ENCODE measurements around the gene LTBP1. TPM values are rescaled to one million over a fixed set of nuclear protein-coding genes. Genes with fewer than 3 reads are reported as not detected.
"Not testable (repeated sequence)": the region's sequence is repeated elsewhere in the genome, so short reads cannot be mapped to it uniquely, and the experiment has no call there.

The LTBP1 gene
- total RNA-seq, 2 experiments from 2014 or later, result 0.14 to 0.31 TPM

DNA sequence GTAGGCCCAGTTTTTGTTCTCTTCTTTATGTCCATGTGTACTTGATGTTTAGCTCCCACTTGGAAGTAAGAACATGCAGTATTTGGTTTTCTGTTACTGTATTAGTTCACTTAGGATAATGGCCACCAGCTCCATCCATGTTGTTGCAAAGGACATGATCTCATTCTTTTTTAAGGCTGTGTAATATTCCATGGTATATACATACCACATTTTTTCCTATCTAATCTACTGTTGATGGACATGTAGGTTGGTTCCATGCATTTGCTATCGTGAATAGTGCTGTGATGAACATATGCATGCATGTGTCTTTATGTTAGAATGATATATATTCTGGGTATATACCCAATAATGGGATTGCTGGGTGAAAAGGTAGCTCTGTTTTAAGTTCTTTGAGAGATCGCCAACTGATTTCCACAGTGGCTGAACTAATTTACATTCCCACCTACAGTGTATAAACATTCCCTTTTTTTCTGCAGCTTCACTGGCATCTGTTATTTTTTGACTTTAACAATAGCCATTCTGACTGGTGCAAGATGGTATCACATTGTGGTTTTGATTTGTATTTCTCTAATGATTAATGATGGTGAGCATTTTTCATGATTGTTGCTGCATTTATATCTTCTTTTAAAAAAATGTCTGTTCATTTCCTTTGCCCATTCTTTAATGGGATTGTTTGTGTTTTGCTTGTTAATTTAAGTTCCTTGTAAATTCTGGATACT is 22.9 kb downstream of the LTBP1 start:
- H3K27me3 Mint-ChIP-seq, result peaks cover 15% of the 10 kb centered on the region

DNA sequence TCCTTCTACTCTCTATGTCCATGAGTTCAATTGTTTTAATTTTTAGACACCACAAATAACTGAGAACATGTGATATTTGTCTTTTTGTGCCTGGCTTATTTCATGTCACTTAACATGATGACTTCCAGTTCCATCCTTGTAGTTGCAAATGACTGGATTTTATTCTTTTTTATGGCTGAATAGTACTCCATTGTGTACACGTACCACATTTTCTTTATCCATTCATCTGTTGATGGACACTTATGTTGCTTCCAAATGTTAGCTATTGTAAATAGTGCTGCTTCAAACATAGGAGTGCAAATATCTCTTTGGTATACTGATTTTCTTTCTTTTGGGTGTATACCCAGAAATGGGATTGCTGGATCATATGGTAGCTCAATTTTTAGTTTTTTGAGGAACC is 27.0 kb downstream of the LTBP1 start:
- DNase-seq, result not testable (repeated sequence)
- H3K27me3 Mint-ChIP-seq, result peaks cover 15% of the 10 kb centered on the region

More for the DNA sequence above, 22.9 kb downstream of the LTBP1 start:
- H3K9me3 Mint-ChIP-seq, result peaks cover 14% of the 10 kb centered on the region
- H3K36me3 Mint-ChIP-seq, result no peaks in the 10 kb centered on the region
- H3K27ac Mint-ChIP-seq, result no peak overlapping the region
- DNase-seq, result no peak
- no peak overlapping the region for H3K4me3 Mint-ChIP-seq
- no peaks in the 10 kb centered on the region for H3K4me1 Mint-ChIP-seq

DNA sequence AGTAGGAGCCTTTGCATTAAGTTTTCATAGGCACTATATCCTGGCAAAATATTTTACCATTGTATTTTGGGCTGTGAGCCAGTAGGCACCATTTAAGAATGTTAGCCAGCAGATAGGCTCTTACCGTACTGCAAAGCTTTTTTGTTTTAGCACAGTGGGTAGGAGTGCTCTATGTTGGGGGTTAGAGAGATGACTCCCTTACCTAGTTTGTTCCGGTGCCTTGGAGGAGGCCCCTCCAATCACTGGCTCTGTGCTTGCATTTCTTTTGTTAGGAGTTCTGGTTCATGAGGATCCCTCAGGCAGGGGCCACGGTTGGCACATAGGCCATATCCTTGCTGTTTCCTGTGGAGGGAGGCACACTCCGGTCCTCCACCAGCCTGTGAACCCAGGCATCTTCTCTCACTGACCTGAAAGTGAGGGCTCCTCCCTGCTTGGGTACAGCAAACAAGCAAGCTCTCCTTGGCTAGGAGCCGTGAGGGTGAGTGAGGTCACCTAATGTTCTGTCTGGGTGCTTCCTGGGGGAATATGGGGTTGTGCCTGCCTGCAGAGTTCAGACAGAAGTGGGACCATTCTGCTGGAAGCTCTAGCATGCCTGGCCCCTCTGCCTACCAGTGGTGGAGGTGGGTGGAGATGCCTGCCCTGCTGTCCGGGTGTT is 29.8 kb downstream of the LTBP1 start:
- DNase-seq, result no peak
- peaks cover 13% of the 10 kb centered on the region for H3K9me3 Mint-ChIP-seq
- H3K27me3 Mint-ChIP-seq, result peaks cover 8% of the 10 kb centered on the region
- no peak overlapping the region for H3K27ac Mint-ChIP-seq
- H3K36me3 Mint-ChIP-seq, result no peaks in the 10 kb centered on the region
- no peak overlapping the region for H3K4me3 Mint-ChIP-seq
- no peaks in the 10 kb centered on the region for H3K4me1 Mint-ChIP-seq

More for the DNA sequence above, 27.0 kb downstream of the LTBP1 start:
- H3K9me3 Mint-ChIP-seq, result peaks cover 17% of the 10 kb centered on the region
- not testable (repeated sequence) for H3K4me3 Mint-ChIP-seq, H3K4me1 Mint-ChIP-seq, H3K27ac Mint-ChIP-seq, H3K36me3 Mint-ChIP-seq

DNA sequence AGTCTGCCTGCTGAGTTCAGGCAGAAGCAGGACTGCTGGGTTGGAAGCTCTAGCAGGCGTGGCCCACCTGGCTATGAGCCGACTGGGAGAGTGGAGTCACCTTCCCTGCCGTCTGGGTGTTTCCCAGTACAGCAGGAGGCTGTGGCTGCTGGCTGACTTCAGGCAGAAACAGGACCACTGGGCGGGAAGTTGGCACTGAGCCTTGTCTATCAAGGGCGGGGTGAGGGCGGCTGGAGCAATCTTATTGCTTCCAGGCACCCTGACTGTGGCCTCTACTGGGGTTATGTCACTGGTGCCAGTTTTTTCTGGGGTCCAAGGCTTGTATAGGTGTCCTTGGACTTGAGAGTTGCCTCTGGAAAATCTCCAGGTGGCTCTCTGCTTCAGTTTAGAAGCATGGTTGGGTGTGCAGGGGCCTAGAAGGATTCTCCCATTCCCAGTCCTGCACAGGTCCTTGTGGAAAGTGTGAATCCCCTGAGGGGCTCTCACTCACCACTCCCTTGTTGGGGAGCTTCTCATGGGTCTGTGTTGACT is 30.5 kb downstream of the LTBP1 start:
- peaks cover 13% of the 10 kb centered on the region for H3K9me3 Mint-ChIP-seq
- no peak overlapping the region for H3K27ac Mint-ChIP-seq
- peaks cover 4% of the 10 kb centered on the region for H3K27me3 Mint-ChIP-seq
- no peak overlapping the region for H3K4me3 Mint-ChIP-seq
- no peaks in the 10 kb centered on the region for H3K36me3 Mint-ChIP-seq
- H3K4me1 Mint-ChIP-seq, result no peaks in the 10 kb centered on the region
- DNase-seq, result no peak

DNA sequence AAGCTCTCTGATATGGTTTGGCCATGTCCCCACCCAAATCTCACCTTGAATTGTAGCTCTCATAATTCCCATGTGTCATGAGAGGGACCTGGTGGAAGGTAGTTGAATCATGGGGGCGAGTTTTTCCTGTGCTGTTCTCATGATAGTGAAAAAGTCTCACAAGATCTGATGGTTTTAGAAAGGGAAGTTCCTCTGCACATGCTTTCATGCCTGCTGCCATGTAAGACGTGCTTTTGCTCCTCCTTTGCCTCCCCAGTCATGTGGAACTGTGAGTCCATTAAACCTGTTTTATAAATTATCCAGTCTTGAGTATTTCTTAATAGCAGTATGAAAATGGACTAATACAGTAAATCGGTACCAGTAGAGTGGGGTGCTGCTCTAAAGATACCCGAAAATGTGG is 34.9 kb downstream of the LTBP1 start:
- Mint-ChIP-seq H3K27me3 (peaks cover 3% of the 10 kb centered on the region), H3K4me3 (no peak overlapping the region), H3K36me3 (no peaks in the 10 kb centered on the region), H3K27ac (no peak overlapping the region), H3K9me3 (no peaks in the 10 kb centered on the region), H3K4me1 (no peaks in the 10 kb centered on the region)
- DNase-seq, result no peak

DNA sequence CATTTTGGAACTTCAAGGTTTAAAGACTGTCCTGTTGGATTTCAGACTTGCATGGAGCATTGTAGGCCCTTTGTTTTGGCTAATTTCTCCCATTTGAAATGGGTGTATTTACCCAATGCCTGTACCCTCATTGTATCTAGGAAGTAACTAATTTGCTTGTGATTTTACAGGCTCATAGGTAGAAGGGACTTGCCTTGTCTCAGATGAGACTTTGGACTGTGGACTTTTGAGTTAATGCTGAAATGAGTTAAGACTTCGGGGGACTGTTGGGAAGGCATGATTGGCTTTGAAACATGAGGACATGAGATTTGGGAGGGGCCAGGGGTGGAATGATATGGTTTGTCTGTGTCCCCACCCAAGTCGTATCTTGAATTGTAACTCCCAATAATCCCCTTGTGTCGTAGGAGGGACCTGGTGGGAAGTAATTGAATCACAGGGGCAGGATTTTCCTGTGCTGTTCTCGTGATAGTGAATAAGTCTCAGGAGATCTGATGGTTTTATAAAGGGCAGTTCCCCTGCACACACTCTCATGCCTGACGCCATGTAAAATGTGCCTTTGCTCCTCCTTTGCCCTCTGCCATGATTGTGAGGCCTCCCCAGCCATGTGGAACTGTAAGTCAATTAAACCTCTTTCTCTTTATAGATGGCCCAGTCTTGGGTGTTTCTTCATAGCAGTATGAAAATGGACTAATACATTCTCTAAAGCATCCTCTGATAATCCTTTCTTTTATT is 36.6 kb downstream of the LTBP1 start:
- H3K4me1 Mint-ChIP-seq, DNase-seq, H3K9me3 Mint-ChIP-seq, H3K4me3 Mint-ChIP-seq, H3K27me3 Mint-ChIP-seq, H3K36me3 Mint-ChIP-seq, H3K27ac Mint-ChIP-seq: not testable (repeated sequence)

DNA sequence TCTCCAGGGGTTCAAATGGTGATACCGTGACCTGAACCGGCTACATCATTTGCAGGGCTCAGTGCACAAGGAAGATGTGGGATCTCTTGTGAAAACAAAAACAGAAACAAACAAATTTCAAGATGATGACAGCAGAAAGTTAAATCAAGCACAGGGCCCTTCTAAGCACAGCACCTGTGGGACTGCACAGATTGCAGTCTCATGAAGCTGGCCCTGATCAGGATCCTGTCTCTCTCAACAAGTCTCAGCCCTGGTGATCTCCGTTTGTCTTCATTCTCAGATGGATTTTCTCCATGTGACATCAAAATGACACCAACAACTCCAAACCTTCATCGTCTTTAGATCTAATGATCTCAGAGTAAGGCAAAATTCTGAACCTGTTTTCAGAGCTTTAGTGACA is 39.7 kb downstream of the LTBP1 start:
- Mint-ChIP-seq H3K9me3 (no peaks in the 10 kb centered on the region), H3K27ac (no peak overlapping the region), H3K27me3 (peaks cover 3% of the 10 kb centered on the region), H3K4me3 (no peak overlapping the region), H3K36me3 (no peaks in the 10 kb centered on the region), H3K4me1 (no peaks in the 10 kb centered on the region)
- DNase-seq, result no peak

DNA sequence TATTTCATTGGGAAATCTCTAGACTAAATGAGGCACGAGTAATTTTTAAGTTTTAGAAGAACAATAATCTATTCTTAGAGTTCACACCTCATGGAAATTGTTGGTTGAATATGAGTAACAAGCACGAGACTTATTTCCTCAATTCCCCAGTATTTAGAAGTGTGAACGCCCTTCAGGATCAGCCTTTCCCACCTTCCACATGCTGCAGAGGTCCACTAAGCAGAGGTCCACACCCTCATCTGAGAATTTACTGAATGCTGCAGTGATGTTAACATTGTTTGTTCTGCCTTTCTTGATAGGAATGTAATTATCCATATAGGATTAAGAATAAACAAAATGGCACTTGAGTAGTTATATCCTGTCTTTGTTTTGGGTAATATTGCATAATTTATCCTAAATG is 41.8 kb downstream of the LTBP1 start:
- Mint-ChIP-seq H3K4me3 (no peak overlapping the region), H3K9me3 (no peaks in the 10 kb centered on the region), H3K4me1 (no peaks in the 10 kb centered on the region), H3K27ac (no peak overlapping the region), H3K36me3 (no peaks in the 10 kb centered on the region), H3K27me3 (peaks cover 8% of the 10 kb centered on the region)
- no peak for DNase-seq

DNA sequence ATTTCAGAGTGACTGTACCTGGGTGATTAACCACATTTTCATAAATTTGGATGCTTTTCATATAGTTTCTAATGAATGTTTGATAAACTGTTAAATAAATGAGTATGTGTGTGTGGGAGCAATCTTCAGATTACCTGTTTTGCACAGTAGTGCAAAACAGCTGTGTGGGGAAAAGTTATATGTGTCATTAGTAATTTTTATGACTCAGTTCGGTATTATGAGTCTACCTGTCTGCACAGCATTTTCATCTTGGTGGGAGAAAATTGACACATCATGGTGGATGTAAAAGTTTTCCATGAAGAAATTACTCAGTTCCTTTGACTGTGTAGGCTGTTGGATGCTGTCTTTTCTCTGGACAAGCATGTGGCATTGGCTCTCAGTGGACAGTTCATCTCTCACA is 43.8 kb downstream of the LTBP1 start:
- Mint-ChIP-seq H3K27me3 (peaks cover 6% of the 10 kb centered on the region), H3K36me3 (no peaks in the 10 kb centered on the region), H3K4me3 (no peak overlapping the region), H3K4me1 (no peaks in the 10 kb centered on the region), H3K27ac (no peak overlapping the region), H3K9me3 (no peaks in the 10 kb centered on the region)
- no peak for DNase-seq

DNA sequence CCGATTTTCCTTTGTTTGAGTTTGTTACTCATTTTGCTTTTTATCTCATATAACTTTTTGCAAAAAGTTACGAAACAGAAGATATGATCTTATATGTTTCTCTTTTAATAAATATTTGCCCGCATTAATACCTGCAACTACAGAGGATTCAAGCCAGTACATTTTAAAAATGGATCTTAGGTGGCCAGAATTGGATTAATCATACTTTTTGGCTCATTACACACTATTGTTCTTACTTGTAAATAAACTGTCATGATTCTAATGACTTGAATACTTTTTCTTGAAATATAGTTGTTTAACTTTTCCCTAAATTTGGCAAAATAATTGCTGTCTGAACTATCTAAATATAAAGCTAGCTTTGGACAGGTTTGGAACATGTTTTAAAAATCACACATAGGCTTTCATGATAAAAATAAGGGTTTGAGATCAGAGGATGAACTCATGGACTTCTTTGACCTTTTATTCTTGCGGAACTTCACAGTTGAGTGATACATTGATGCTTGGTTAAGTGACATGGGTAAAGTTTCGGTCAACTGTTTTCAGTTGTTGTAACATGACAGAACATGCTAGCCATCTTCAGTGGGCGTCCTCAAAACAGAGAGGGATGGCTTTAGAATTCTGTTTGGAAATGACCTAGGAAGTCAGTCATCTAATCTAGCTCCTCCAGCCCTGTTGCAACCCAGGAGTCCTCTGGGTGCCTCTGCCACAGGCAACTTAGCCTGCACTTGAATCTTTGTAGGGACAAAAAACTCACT is 44.5 kb downstream of the LTBP1 start:
- DNase-seq, result no peak
- Mint-ChIP-seq H3K27ac (no peak overlapping the region), H3K36me3 (no peaks in the 10 kb centered on the region), H3K27me3 (peaks cover 6% of the 10 kb centered on the region), H3K4me3 (no peak overlapping the region), H3K4me1 (no peaks in the 10 kb centered on the region), H3K9me3 (no peaks in the 10 kb centered on the region)

DNA sequence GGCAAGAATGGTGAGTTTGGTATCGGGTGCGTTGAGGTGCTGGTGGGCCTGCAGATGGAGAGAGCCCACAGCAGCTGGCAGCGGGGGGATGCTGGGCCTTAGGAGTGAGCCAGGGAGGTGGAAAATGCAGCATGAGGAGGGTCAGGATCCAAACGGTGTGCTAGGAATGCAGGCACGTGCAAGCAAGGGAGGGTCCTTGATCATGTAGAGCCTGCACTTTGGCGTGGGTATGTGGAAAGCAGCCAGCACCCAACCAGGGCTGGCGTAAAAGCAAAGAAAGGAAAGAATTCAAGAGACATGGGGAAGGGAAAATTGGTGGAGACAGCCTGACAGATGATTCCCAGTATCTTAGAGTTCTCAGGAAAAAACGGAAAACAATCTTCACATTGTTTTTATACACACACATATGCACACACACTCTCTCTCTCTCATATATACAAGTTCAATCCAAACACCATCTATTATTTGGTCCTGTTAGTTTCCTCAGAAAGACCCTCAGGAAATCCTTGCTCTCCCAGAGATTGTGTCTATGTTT is 46.3 kb downstream of the LTBP1 start:
- no peaks in the 10 kb centered on the region for H3K4me1 Mint-ChIP-seq
- no peaks in the 10 kb centered on the region for H3K9me3 Mint-ChIP-seq
- no peaks in the 10 kb centered on the region for H3K36me3 Mint-ChIP-seq
- no peak for DNase-seq
- H3K4me3 Mint-ChIP-seq, result no peak overlapping the region
- no peak overlapping the region for H3K27ac Mint-ChIP-seq
- H3K27me3 Mint-ChIP-seq, result peaks cover 6% of the 10 kb centered on the region

DNA sequence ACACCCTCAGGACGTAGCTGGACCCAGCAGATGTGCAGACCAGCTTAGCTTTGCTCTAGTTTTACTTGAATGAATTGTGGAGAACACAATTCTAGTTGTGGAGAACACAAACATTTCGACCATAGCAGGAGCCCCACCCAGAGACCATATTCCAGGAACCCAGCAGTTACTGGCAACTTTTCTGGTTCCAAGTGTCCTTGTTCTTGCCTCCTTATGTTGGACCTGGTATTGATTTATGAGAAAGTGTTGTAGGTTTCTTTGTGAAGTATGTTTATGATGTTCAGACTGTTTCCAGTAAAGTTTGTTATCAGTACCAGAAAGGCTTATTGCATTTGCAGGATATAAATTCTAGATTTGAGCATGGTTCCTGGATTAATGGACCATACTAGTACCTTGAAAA is 51.0 kb downstream of the LTBP1 start:
- H3K27me3 Mint-ChIP-seq, result no peaks in the 10 kb centered on the region
- no peak for DNase-seq
- no peaks in the 10 kb centered on the region for H3K36me3 Mint-ChIP-seq
- H3K27ac Mint-ChIP-seq, result no peak overlapping the region
- H3K9me3 Mint-ChIP-seq, result no peaks in the 10 kb centered on the region
- no peaks in the 10 kb centered on the region for H3K4me1 Mint-ChIP-seq
- no peak overlapping the region for H3K4me3 Mint-ChIP-seq

DNA sequence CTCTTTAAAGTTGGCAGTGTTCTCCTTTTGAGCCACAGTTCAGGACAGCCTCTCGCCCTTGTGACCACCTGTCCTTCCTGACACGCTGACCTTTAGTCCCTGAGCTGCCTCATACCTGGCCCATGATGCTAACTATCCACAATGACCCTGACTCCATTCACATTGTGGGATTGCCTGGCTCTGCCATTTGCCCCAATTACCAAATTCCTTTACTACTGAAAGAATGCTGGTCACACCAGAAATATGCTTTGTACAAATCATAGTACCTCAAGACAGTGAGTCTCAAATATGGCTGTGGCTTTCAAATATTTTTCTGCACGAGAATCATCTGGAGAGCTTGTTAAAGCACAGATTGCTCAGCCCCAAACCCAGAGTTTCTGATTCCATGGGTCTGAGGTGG is 54.2 kb downstream of the LTBP1 start:
- DNase-seq, result no peak
- H3K4me1 Mint-ChIP-seq, result no peaks in the 10 kb centered on the region
- no peaks in the 10 kb centered on the region for H3K27me3 Mint-ChIP-seq
- H3K9me3 Mint-ChIP-seq, result no peaks in the 10 kb centered on the region
- H3K36me3 Mint-ChIP-seq, result no peaks in the 10 kb centered on the region
- H3K27ac Mint-ChIP-seq, result no peak overlapping the region
- no peak overlapping the region for H3K4me3 Mint-ChIP-seq

DNA sequence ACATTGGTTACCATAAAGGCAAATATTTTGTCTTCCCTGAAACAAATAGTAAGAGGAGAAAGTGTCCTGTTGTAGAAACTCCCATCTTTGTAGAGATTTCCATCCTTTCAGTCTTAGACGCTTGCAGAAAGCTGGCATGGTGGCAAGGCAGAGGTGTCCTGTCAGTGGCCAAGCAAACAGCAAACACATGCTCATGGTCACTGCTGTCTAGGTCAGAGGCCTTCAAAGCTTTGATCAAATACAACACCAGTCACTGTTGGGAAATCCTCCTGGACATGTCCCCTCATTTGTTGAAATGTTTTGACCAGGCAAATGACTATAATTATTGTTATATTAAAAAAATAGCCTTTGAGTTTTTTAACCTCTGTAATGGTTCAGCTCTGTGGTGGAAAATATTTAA is 55.1 kb downstream of the LTBP1 start:
- Mint-ChIP-seq H3K9me3 (no peaks in the 10 kb centered on the region), H3K4me1 (no peaks in the 10 kb centered on the region), H3K27me3 (no peaks in the 10 kb centered on the region), H3K36me3 (no peaks in the 10 kb centered on the region), H3K4me3 (no peak overlapping the region), H3K27ac (no peak overlapping the region)
- no peak for DNase-seq

DNA sequence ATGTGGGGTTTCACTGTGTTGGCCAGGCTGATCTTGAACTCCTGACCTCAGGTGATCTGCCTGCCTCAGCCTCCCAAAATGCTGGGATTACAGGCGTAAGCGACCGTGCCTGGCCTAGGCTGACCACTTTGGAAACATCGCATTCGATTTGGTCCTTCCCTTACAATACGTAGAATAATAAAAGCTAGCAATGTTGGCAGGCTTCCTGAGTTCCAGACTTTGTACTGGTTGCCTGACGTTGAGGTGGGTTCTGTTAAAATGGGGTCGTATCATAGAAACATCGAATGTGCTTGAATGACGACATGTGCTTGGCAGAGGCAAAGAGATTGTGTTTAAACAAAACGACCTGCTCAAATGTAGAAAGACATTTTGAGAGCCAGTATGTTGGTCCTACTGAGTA is 56.1 kb downstream of the LTBP1 start:
- Mint-ChIP-seq H3K9me3 (no peaks in the 10 kb centered on the region), H3K4me3 (no peak overlapping the region), H3K4me1 (no peaks in the 10 kb centered on the region), H3K27ac (no peak overlapping the region), H3K36me3 (no peaks in the 10 kb centered on the region), H3K27me3 (no peaks in the 10 kb centered on the region)
- no peak for DNase-seq
